Forelimb muscle (tissue), 1 donor: Measurements from ENCODE around the gene MYL5. TPM values are rescaled to one million over a fixed set of nuclear protein-coding genes. Genes with fewer than 3 reads are reported as not detected.
"Not testable (repeated sequence)": the region's sequence is repeated elsewhere in the genome, so short reads cannot be mapped to it uniquely, and the experiment has no call there.

Experiments used
- DNase-seq: peaks from one replicate; pipeline ENCODE4 v3.0.0-alpha.2; 2013; ENCODE audit warnings: low read depth
- polyA plus RNA-seq: library from polyadenylated mRNA; unstranded; fragments of 120-200 nt; gene quantifications from one replicate; pipeline ENCODE4 v1.2.1, GENCODE V29; 2013; ENCODE audit not compliant: insufficient read length

Gene MYL5
- polyA plus RNA-seq, 1 donor = 1,014 TPM

GRCh38 chr4:725391-726234, 51.3 kb downstream of the MYL5 start:
- DNase-seq = no peak

DNA sequence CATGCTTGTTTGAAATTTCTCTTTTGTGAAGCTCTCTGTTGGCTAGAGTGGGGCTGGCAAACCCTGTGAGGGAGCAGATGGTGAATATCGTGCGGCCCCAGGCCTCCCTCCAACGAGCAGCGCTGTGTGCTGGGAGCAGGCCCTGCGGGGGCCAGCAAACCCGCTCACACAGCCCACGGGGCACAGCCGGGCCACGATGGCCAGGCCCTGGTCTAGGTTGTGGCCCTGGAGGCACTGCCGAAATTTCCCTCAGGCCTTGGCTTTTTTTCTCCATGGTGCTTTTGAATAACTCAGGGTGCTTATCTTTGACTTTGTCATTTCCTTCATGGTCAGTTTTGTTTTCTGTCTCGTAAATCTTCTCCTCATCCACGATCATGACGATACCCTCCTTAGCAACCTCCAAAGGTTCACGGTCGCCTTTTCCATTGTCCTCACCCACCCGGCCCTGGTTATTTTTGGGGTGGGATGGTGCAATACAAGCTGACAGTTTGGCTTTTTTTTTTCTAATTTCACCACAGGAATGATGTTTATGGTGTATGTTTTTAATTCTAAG, 52.0 kb downstream of the MYL5 start:
- DNase-seq = no peak

- no peak for DNase-seq
These were observed 52.5 kb downstream of the MYL5 start for GRCh38 chr4:726838-727237.

- no peak for DNase-seq
These were observed 53.2 kb downstream of the MYL5 start for GRCh38 chr4:727576-727975.

DNA sequence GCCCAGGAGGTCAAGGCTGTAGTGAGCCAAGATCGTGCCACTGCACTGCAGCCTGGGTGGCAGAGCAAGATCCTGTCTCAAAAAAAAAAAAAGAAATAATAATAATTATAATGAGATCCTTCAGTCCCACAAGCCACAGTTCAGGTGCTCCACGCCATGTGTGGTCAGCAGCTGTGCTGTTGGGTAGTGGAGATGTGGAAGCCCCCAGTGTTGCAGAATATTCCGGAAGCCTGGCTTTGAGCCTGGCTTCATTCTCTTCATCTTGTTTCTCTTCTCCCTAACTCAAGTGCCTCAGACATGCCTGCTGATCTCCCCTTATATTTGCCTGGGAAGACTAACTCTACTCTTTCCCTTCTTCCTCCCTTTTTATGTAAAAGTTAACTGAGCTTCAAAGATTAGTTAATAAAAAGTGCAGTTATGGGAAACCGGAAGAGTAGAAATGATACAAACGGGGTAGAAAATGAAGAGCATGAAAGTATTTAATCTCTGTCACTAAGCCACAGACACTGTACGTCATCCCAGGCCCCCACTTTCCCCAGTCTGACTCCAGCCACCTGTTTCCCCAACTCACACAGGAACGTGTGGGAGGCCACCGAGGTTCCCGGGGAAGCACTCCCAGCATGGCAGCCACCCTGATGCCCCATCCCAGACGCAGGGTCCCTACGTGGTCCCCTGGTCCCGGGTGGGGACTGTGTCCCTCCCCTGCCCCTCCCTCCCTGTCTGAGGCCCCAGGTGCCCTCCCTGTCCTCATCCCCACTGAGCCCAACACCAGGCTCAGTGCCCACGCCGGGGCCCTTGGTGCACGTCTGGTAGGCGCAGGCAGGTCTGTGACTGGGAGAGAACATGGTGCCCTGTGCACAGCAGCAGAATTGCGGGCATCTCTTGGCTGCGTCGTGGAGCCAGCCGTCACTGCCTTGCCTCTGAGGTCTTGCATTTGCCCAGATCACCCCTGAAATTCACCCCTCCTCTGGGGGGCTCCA, 55.3 kb downstream of the MYL5 start:
- no peak for DNase-seq

- DNase-seq = no peak
These were observed 56.2 kb downstream of the MYL5 start for GRCh38 chr4:730511-730910.

DNA sequence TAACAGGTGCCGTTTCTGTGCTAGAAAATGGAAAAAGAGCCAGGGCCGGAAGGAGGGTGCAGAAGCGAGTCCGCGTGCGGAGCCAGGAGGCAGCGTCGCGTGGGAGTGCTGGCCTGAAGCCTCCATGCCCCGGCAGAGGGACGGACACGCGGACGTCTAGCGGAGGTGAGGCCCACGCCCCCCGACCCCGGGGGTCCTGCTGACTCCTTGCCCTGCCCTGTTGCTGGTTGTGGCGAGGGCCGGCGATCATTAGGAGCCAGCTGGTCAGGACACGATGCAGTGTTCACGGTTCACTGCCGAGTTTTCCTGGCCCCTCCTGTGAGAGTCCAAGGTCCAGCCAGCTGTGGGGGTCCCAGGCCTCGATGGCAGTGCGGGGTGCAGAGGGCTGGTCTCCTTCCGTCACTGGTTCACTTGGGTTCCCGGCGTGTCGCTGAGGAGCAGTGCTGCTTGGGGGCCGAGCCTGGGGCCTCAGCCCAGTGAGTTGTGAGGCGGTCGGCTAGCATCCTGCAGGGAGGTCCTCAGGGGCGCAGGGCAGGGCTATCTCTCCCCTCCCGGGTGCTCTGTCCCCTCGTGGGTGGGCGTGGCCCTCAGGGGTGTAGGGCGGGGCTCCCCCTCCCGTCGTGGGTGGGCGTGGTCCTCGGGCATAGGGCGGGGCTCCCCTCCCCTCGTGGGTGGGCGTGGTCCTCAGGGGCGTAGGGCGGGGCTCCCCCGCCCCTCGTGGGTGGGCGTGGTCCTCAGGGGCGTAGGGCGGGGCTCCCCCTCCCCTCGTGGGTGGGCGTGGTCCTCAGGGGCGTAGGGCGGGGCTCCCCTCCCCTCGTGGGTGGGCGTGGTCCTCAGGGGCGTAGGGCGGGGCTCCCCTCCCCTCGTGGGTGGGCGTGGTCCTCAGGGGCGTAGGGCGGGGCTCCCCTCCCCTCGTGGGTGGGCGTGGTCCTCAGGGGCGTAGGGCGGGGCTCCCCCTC, 56.9 kb downstream of the MYL5 start:
- not testable (repeated sequence) for DNase-seq

Other genes starting within 250 kb of the MYL5 start
- 22.0 TPM for gene ZNF721, start 175.4 kb upstream of the MYL5 start, polyA plus RNA-seq
- 35.0 TPM for gene PIGG, start 175.3 kb upstream of the MYL5 start, polyA plus RNA-seq
- gene TMEM271, start 98.2 kb upstream of the MYL5 start, polyA plus RNA-seq = not detected
- 16.1 TPM for gene PDE6B, start 49.0 kb upstream of the MYL5 start, polyA plus RNA-seq
- gene ATP5ME, start 266 bp upstream of the MYL5 start, polyA plus RNA-seq = 288 TPM
- gene SLC49A3, start 14.6 kb downstream of the MYL5 start, polyA plus RNA-seq = 25.2 TPM
- 62.9 TPM for gene PCGF3, start 31.3 kb downstream of the MYL5 start, polyA plus RNA-seq
- 0.40 TPM for gene CPLX1, start 151.6 kb downstream of the MYL5 start, polyA plus RNA-seq